HG03045 (cell line): ENCODE results near the gene NFKBIE.
A peak's percentile ranks its signal among the peaks of the same experiment; 100 is the strongest.
"Not testable (repeated sequence)": the region's sequence is repeated elsewhere in the genome, so short reads cannot be mapped to it uniquely, and the experiment has no call there.

Experiments used
- ATAC-seq: cut with Tn5 transposase; IDR thresholded peaks from one replicate; pipeline ENCODE4 v1.9.1; 2021; ENCODE audit warnings: mild to moderate bottlenecking, moderate library complexity; ENCODE audit not compliant: unreplicated experiment

NFKBIE gene

DNA sequence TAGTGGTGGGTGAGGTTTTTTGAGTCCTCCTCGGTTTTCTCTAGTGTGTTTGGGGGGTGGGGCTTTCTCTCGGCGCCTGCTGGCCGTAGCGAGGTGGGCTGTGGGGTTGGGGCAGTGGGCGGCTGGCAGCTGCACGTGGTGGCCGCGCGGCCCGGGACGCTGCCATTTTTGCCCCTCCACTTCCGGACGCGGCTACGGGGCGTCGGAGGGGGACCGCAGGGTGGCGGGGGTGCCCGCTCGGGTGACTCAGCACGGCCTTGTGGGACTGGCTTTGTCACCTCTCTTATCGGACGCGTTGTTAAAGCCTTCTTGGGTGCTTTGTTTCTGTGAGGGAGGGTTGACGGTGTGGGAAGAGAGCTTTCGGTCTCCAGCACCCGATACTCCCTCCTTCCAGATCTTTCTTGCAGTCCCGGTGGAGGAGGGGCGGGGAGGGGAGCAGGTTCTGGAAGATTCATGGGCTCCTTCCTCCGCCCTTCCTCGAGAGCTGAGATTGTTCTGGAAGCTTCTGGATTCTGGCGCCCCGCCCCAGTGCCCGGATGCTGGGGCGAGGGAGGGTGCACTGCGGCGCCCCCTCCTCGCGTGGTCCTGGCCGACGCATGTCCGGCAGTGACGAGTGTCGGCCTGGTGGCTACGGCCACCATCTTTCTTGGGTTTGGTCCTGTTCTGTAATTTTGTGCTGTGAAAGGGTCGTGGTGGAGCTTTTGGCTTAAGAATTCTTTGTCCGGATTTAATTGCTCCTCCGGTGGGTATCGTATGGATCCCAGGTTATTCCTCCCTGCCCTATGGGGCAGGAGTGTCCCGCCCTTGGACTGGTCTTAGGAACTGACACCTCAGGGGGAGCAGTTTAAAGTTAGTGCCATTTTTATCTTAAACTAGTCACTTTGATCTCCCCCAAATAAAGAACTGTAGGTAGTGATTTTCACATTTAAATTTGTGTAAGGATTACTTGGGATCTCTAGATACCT is 17.7 kb downstream of the NFKBIE start:
- ATAC-seq, result peak; percentile 31

DNA sequence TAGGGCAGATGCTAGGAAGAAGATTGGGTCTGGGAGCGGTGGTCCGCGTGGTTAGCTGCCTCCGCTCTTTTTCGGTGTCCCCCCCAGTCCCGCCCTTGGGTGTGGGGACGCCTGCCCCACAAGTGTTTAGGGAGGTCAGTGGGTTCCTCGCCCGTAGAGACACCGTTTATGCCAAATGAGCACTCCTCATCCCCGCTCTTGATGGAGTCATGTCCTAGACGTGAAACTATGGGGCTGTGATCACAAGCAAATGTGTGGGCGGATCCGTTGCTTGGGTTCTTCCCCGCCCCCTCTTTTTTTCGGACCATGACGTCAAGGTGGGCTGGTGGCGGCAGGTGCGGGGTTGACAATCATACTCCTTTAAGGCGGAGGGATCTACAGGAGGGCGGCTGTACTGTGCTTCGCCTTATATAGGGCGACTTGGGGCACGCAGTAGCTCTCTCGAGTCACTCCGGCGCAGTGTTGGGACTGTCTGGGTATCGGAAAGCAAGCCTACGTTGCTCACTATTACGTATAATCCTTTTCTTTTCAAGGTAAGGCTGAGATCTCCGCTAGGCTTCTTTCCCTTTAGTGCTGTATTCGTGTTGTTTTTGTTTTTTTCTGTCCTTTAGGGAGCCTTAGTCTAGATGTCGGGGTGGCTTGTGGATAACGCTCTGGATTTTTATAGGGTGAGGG is 18.6 kb downstream of the NFKBIE start, which contains the start of gene HSP90AB1:
Gene HSP90AB1 (plus strand): TSS at position 439 of the 675 bp plus-strand sequence. CDS start 1,529 bp downstream, outside the sequence.
- peak; percentile 63 for ATAC-seq

DNA sequence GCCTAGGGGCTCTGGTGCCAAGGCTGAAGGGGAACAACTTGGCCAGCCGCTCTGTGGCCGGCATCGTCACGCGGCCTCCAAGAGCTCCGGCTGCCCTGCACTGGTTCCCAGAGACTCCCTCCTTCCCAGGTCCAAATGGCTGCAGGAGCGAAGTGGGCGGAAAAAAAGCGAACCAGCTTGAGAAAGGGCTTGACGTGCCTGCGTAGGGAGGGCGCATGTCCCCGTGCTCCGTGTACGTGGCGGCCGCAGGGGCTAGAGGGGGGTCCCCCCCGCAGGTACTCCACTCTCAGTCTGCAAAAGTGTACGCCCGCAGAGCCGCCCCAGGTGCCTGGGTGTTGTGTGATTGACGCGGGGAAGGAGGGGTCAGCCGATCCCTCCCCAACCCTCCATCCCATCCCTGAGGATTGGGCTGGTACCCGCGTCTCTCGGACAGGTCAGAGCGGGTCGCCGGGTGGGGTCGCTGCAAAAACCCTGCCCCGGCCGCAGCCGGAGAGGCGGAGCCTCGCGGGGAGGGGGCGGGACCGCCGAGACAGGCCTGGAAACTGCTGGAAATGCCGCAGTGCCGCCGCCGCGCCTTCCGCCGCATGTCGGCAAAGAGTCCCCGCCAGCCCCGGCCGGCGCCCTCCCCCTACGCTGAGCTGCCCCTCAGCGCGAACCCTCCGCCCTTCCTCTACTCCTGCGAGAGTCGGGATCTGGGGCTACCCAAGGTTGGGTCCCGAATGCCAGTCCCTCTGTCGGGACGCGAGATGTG is 19.3 kb downstream of the NFKBIE start:
- peak; percentile 63 for ATAC-seq

DNA sequence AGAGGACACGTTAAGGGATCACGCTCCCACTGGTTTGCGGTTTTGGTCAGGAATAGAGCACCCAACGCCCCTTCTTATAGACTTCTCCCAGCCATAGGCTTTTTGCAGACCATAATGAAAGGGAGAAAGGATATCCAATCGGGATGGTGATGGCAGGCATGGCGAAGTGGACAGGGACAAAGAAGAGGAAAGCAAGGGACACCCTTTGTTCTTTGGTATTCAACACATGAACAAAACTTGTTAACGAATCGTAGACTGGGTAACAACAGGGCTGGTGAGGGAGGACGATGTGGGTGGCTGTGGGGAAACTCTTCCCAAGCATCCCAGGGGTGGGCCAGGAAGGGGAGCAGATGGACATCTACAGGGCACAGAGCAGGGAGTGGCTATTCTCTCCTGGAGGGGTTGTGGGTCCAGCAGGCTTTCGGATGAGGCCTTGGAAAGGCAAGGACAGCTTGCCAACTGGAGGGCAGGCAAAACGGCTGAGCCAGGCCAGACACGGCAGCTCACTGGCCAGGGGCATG is 19.9 kb downstream of the NFKBIE start:
- no peak for ATAC-seq

DNA sequence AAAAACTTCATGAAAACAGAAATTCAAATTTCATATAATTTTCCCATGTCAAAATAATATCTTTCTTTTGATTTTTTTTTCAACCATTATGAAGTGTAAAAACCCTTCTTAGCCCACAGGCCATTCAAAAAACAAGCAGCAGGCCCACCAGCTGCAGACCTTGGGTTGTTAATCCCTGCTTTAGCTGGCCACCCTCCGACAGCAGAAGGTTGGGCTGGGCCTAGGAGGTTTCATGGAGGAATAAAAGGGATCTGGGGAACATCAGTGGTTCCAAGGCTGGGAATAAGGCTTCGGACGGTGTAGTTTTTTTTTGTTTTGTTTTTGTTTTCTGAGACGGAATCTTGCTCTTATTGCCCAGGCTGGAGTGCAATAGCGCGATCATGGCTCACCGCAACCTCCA is 22.0 kb downstream of the NFKBIE start:
- no peak for ATAC-seq

DNA sequence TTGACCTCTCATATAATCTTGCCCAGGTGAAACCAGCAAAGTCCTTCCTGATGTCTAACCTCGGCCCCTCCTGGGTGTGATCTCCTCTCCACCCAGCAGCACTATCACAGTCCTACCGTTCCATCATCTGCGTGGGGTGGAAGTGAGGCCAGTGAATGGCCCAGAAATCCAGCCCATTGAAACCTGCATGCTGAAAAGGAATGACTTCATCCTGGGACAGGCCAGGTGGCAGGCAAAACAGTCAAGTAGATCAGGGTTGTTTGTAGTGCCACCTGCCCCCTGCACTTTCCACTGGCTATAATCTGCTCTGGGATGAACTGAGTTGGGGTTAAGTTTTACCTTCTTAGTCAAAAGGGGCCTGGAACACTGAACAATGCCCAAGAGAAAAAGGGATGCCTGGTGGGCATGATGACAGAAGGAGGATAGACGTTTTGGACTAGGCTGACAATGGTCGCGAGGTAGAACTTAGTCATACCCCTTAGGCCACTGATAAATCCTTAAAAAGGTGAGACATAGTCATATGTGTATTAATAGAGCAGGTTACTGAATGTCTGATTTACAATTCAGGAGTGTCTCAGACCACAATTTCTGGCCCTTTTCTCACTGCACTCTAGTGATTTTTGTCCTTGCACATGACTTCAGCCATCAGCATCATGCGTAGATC is 26.5 kb downstream of the NFKBIE start:
- no peak for ATAC-seq

DNA sequence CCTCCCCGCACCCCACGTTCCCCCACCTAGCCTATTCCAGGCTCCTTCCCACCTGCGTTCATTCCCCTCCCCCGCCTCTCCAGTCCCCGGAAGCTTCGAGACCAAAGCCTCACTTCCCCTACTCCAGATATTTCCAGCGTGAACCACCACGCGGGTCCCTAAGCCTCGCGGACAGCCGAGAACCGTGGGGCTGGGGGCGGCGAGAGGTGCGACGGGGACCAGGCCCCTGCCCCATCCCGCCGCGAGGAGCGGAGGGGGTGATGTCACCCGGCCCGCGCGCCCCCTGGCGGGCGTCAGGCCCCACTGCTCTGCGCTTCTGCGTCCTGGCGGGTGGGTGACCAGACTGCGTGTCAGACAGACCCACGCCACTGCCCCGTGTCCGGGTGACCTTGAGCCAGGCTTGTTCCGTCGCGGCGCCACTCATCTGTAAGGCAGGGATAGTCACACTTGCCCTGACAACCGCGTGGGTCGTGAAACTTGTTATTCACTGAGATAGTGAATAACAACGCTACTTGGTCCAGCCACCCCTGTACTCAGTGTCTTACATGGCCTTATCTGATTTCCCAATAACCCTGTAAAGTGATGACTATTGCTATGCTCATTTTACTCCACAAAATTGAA is 27.4 kb downstream of the NFKBIE start:
- ATAC-seq, result peak; percentile 83

DNA sequence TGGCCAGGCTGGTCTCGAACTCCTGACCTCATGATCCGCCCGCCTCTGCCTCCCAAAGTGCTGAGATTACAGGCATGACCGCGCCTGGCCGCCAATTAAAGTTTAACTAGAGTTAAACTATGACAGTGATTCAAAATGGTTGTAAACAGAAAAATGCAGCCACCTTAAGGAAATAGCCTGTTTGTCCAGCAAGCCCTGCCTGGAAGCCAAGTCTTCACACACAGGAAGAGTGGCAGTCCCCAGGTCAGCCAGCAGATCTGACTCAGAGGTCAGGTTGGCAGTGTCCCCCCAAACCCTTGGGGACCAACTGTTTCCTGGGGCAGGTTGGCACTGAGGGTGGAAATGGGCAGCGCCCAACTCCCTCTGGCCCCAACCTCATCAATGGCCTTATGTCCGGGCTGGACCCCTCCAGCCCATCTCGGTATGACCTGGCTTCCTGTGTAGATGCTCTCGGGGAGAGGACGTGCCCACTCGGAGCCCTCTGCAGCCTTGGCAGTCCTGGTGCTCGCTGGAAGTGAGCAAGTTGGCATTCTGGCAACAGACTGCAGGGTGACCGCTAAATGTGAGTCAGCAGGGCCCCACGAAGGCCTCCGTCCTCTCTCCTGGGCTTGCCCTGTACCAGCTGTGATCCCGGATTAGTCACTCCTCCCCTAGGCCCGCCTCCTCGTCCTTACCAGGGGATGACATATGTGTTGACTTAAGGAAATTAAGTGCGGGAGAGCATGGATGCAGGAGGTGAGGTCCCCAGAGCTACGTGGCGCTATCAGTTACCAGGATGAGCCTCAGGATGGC is 28.1 kb downstream of the NFKBIE start:
- ATAC-seq, result peak; percentile 79

DNA sequence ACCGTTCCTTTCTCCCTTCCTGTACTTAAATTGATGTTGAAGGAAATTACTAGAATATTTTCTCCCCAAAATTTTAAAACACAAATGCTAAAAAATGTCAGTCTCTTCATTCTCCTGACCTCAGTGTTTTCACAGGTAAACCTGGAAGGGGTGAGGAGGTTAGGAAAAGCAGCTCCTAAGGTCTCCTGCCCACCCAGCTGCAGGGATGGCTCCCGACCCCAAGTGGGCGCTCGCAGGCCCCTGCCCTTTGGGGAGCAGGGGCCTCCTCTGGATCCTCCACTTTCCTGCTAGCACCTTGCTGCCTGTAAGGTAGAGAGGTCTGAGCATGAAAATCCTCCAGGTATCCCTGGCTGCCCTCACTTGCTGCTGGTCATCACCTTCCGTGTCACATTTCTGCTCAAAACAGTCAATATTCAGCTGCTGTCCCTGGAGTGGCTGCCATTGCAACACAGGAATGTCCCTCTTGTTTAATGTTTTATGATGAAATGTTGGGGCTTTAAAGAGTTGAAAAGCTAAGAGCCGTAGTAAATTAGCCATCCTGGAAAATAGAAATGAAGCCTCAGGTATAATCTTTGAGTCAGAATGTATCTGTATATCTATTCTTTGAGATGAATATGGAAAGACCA is 29.3 kb downstream of the NFKBIE start:
- no peak for ATAC-seq

DNA sequence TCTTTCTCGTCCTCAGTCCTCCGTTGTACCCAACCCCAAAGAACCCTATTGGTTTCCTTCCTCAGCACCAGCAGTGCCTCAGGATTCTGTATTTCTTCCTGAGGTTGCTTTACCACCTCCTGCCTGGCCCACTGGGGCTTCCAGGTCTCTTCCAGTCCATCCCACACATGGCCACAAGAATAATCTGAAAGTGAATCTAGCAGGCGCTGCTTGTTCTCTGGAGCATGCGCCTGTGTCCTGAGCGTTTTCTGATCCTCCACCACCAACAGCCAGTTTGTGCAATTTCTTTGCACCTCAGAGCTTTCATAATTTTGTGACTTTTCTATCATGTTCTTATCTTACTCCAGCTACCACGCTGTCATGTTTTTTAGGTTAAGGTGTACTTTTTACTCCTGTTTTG is 30.1 kb downstream of the NFKBIE start:
- no peak for ATAC-seq

DNA sequence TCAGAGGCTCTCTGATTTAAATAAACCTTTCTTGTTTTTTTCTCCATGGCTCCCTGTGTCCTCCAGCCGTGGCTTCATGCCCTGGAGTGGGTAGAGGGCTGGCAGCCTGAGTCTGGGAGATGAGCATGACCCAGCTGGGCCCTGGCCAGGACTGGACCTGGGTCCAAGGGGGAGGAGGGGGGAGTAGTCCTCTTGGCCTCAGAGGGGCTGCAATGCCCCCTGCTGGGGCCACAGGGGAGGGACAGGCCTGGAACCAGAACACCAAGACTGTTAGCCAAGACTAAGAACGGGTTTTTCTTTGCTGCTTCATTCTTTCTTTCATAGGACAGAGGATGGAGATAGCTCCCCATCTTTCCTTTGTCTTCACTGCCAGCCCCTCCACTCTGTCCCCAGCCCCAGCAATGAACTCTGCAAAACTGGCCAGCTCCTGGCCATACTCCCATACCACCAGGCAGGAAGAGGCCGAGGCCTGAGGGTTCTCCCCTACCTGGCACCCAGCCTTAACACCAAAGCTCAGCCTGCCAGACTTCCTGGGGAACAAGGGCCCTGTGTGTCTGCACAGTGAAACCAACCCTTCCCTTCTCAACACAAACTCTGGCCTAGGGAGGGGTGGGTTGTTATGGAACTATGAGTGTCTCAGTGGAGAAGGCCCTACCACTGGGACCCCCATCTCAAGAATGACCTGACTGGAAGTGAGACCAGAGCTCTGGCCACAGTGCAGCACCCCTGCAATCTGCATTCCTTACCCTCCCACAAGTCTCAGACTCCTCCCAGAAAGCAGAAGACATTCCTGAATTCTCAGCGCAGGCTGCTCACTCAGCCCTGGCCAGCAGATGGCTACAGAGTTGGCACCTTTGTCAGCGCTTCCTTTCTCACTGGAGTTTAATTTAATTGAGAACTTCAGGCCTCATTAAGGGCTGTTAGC is 31.0 kb downstream of the NFKBIE start:
- no peak for ATAC-seq

DNA sequence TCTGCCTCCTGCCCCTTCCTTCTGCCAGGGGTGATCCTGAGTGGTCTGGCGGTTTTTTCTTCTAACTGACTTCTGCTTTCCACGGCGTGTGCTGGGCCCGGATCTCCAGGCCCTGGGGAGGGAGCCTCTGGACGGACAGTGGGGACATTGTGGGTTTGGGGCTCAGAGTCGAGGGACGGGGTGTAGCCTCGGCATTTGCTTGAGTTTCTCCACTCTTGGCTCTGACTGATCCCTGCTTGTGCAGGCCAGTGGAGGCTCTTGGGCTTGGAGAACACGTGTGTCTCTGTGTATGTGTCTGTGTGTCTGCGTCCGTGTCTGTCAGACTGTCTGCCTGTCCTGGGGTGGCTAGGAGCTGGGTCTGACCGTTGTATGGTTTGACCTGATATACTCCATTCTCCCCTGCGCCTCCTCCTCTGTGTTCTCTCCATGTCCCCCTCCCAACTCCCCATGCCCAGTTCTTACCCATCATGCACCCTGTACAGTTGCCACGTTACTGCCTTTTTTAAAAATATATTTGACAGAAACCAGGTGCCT is 31.7 kb downstream of the NFKBIE start:
- ATAC-seq, result no peak

DNA sequence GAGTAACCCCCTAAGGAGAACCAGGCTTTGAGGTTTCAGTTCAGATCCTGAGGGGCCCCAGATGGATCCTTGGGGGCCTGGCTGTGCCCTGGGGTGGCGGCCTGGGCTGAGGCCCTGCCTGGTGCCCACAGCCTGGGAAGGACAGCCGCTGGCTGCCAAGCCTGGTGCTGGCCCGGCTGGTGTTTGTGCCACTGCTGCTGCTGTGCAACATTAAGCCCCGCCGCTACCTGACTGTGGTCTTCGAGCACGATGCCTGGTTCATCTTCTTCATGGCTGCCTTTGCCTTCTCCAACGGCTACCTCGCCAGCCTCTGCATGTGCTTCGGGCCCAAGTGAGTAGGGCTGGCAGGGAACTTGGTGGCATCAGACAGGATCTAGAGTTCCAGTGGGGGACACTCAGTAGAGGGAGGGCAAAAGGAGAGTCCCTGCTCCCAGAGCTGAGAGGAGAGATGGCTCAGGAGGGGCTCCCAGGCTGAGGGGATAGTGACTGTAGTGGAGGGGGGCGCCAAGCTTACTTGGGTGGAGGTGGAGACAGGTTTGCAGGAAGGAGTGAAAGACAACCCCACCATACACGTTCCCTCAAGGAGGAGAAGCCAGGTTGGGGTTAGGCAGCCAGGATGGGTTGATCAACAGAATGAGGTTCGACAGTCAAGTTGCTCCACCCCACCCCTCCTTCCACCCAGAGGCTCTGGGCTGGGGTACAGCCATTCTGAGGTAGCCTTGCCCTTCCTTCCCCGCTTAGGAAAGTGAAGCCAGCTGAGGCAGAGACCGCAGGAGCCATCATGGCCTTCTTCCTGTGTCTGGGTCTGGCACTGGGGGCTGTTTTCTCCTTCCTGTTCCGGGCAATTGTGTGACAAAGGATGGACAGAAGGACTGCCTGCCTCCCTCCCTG is 32.4 kb downstream of the NFKBIE start:
- no peak for ATAC-seq

DNA sequence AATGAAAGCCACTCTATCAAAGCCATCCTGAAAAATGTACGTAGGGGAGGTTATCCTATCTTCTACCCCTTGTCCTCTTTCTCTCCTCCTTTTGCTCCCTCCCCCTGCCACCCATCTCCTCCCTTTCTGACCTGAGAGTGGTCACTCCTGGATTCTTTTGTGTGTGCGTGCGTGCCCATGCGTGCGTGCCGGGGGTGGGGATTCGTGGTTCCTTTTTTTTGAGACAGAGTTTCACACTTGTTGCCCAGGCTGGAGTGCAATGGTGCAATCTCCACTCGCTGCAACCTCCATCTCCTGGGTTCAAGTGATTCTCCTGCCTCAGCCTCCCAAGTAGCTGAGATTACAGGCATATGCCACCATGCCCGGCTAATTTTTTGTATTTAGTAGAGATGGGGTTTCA is 33.9 kb downstream of the NFKBIE start:
- not testable (repeated sequence) for ATAC-seq

DNA sequence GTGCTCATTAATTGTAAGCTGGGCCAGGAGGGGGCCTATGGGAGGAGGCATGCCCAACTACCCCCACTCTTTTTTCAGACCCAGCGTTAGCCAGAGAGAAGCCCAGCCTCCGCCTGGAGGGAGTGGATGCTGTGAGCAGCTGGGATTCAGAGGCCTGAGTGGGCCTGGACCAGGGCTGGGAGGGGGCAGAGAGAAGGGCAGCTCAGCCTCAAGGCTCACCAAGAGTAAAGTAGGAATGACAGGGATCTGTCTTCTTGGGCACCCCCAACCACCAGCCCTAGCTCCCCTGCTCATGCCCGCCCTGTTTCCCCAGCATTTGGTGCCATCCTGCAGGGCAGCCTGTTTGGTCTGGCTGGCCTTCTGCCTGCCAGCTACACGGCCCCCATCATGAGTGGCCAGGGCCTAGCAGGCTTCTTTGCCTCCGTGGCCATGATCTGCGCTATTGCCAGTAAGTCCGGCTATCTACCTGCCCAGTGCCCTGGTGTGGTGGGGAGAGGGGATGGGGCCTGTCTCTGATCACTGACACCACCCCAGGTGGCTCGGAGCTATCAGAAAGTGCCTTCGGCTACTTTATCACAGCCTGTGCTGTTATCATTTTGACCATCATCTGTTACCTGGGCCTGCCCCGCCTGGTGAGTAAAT is 35.2 kb downstream of the NFKBIE start:
- ATAC-seq, result no peak
